Panc1 (cell line): Measurements from ENCODE around the gene HRH4.

ENCODE experiments used
- POLR2AphosphoS5 ChIP-seq: IDR thresholded peaks from 2 replicates; pipeline ENCODE4 v1.6.1; 2012; ENCODE audit warnings: mild to moderate bottlenecking, low read depth, low read length, moderate library complexity
- SIN3A ChIP-seq: IDR thresholded peaks from 2 replicates; pipeline ENCODE4 v1.6.1; 2012; ENCODE audit warnings: low read depth, mild to moderate bottlenecking, low read length, moderate library complexity, borderline replicate concordance; ENCODE audit not compliant: insufficient read depth
- TCF7L2 ChIP-seq: IDR thresholded peaks from 2 replicates; pipeline ENCODE4 v1.6.1; 2011; ENCODE audit warnings: mild to moderate bottlenecking, low read depth, low read length, inconsistent platforms
- TF ChIP-seq, protein P1 (sequence below), 2 experiments: IDR thresholded peaks; 2 replicates each; pipeline ENCODE4 v1.6.1; 2011 to 2012; ENCODE audit warnings: low read depth in 2 of 2, control low read depth in 1 of 2, low read length in 1 of 2, mild to moderate bottlenecking in 1 of 2, moderate library complexity in 1 of 2; ENCODE audit not compliant: insufficient read depth in 1 of 2
- TF ChIP-seq, protein P2 (sequence below): fragments of 450-650 bp; IDR thresholded peaks from 2 replicates; pipeline ENCODE4 v1.5.1; 2017; ENCODE audit warnings: mild to moderate bottlenecking

DNA sequence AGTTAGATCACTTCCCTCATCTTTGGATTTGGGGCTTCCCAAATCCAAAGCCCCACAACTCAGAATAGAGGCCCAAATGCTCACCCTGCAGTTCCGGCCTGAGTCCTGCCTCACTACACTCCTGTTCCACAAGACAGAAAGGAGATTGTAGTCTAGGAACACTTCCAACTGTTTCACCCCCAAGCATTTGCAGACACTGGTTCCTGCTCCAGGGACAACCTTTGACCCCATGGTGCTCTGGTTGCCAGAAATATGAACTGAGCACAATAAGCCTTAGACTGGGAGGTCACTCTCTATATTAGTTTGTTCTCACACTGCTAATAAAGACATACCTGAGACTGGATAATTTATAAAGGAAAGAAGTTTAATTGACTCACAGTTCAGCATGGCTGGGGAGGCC lies 49.0 kb downstream of the HRH4 start:
- TF ChIP-seq, protein P1, sequence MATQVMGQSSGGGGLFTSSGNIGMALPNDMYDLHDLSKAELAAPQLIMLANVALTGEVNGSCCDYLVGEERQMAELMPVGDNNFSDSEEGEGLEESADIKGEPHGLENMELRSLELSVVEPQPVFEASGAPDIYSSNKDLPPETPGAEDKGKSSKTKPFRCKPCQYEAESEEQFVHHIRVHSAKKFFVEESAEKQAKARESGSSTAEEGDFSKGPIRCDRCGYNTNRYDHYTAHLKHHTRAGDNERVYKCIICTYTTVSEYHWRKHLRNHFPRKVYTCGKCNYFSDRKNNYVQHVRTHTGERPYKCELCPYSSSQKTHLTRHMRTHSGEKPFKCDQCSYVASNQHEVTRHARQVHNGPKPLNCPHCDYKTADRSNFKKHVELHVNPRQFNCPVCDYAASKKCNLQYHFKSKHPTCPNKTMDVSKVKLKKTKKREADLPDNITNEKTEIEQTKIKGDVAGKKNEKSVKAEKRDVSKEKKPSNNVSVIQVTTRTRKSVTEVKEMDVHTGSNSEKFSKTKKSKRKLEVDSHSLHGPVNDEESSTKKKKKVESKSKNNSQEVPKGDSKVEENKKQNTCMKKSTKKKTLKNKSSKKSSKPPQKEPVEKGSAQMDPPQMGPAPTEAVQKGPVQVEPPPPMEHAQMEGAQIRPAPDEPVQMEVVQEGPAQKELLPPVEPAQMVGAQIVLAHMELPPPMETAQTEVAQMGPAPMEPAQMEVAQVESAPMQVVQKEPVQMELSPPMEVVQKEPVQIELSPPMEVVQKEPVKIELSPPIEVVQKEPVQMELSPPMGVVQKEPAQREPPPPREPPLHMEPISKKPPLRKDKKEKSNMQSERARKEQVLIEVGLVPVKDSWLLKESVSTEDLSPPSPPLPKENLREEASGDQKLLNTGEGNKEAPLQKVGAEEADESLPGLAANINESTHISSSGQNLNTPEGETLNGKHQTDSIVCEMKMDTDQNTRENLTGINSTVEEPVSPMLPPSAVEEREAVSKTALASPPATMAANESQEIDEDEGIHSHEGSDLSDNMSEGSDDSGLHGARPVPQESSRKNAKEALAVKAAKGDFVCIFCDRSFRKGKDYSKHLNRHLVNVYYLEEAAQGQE (IDR thresholded peaks at IDR 0.05; ENCODE audit: insufficient read depth in 1 of 2, low read depth in 2 of 2, low read length in 1 of 2), result no peak
- TF ChIP-seq, protein P2, sequence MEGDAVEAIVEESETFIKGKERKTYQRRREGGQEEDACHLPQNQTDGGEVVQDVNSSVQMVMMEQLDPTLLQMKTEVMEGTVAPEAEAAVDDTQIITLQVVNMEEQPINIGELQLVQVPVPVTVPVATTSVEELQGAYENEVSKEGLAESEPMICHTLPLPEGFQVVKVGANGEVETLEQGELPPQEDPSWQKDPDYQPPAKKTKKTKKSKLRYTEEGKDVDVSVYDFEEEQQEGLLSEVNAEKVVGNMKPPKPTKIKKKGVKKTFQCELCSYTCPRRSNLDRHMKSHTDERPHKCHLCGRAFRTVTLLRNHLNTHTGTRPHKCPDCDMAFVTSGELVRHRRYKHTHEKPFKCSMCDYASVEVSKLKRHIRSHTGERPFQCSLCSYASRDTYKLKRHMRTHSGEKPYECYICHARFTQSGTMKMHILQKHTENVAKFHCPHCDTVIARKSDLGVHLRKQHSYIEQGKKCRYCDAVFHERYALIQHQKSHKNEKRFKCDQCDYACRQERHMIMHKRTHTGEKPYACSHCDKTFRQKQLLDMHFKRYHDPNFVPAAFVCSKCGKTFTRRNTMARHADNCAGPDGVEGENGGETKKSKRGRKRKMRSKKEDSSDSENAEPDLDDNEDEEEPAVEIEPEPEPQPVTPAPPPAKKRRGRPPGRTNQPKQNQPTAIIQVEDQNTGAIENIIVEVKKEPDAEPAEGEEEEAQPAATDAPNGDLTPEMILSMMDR, result no peak
- no peak for TF ChIP-seq POLR2AphosphoS5
- no peak for TF ChIP-seq SIN3A
- no peak for TF ChIP-seq TCF7L2
